Vagina (tissue), 2 donors: Measurements from ENCODE around the gene MGAT5. TPM values are rescaled to one million over a fixed set of nuclear protein-coding genes. Genes with fewer than 3 reads are reported as not detected.

Experiments used
- DNase-seq, 2 donors: peaks; one replicate each; pipeline ENCODE4 v3.0.0-alpha.2; 2017; ENCODE audit errors: extremely low spot score in 2 of 2
- H3K27ac ChIP-seq: fragments of 200-600 bp; sonication (generic); one replicate; pipeline ENCODE4 v1.5.1; 2019
- H3K27me3 ChIP-seq: fragments of 200-600 bp; sonication (generic); one replicate; pipeline ENCODE4 v1.5.1; 2019
- H3K36me3 ChIP-seq, 2 donors: fragments of 200-600 bp; sonication (generic); one replicate each; pipeline ENCODE4 v1.5.1; 2017 to 2019
- H3K4me1 ChIP-seq: fragments of 200-600 bp; sonication (generic); one replicate; pipeline ENCODE4 v1.5.1; 2019
- H3K4me3 ChIP-seq, 2 donors: fragments of 200-600 bp; sonication (generic); 1 replicate in 1 of 2; 2 replicates in 1 of 2; pipeline ENCODE4 v1.5.1; 2016 to 2019
- H3K9me3 ChIP-seq: fragments of 200-600 bp; sonication (generic); one replicate; pipeline ENCODE4 v1.5.1; 2019
- POLR2A ChIP-seq, 2 donors: fragments of 450-650 bp; IDR thresholded peaks; one replicate each; pipeline ENCODE4 v1.6.1; 2017; ENCODE audit warnings: antibody characterized with exemption in 2 of 2, mild to moderate bottlenecking in 2 of 2, moderate library complexity in 2 of 2
- POLR2AphosphoS5 ChIP-seq, 2 donors: sonication (generic); formaldehyde crosslinking; IDR thresholded peaks; one replicate each; pipeline ENCODE4 v1.9.0; 2017; ENCODE audit warnings: antibody characterized with exemption in 2 of 2, mild to moderate bottlenecking in 2 of 2, low read depth in 1 of 2; ENCODE audit not compliant: insufficient read depth in 1 of 2
- intact Hi-C: fragments of 100-400 bp; cut with DNase I; formaldehyde crosslinking; loops from one replicate; pipeline ENCODE4 v1.15.1; 2023
- total RNA-seq: library from RNA; depleted of rRNA; stranded (reverse); fragments of >200 nt; gene quantifications from one replicate; pipeline ENCODE4 v1.2.3, GENCODE V29; 2016
- TF ChIP-seq, protein P1 (sequence below), 3 experiments: fragments of 450-650 bp in 2 of 3; fragments of 200-600 bp in 1 of 3; sonication (generic) in 1 of 3; IDR thresholded peaks; one replicate each; pipeline ENCODE4 v1.5.1; 2017 to 2019; ENCODE audit warnings: antibody characterized with exemption in 3 of 3, mild to moderate bottlenecking in 2 of 3, moderate library complexity in 2 of 3

MGAT5 gene
- total RNA-seq, 1 donor from 2014 or later = 16.7 TPM

DNA sequence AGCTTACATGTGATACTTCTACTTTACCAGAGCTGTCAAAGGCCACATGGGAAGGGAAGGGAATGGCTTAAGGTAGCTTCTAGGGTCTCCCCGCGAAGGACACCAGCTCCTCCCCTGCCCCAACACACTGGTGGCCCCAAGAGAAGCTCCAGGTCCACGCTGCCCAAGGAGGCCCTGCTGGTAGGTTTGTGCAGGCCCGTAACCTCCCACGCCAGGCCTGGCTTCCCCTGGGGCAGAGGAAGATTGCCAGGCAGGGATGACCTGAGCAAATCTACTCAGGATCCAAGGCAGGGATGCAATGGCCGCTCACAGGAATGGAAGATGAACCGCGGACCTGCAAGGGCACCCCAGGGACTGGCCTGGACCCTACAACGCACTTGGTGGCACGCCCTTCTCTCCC, 205.1 kb downstream of the MGAT5 start:
- H3K36me3 ChIP-seq = no peaks in the 10 kb centered on the region
- intact Hi-C loops = no loop called here
- H3K27ac ChIP-seq = no peak overlapping the region
- no peaks in the 10 kb centered on the region for H3K27me3 ChIP-seq
- no peaks in the 10 kb centered on the region for H3K9me3 ChIP-seq
- no peaks in the 10 kb centered on the region for H3K4me1 ChIP-seq
- no peak overlapping the region for H3K4me3 ChIP-seq
- TF ChIP-seq, protein P1, sequence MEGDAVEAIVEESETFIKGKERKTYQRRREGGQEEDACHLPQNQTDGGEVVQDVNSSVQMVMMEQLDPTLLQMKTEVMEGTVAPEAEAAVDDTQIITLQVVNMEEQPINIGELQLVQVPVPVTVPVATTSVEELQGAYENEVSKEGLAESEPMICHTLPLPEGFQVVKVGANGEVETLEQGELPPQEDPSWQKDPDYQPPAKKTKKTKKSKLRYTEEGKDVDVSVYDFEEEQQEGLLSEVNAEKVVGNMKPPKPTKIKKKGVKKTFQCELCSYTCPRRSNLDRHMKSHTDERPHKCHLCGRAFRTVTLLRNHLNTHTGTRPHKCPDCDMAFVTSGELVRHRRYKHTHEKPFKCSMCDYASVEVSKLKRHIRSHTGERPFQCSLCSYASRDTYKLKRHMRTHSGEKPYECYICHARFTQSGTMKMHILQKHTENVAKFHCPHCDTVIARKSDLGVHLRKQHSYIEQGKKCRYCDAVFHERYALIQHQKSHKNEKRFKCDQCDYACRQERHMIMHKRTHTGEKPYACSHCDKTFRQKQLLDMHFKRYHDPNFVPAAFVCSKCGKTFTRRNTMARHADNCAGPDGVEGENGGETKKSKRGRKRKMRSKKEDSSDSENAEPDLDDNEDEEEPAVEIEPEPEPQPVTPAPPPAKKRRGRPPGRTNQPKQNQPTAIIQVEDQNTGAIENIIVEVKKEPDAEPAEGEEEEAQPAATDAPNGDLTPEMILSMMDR (IDR thresholded peaks at IDR 0.05) = no peak
- no peak for TF ChIP-seq POLR2A (IDR thresholded peaks at IDR 0.05)
- no peak for TF ChIP-seq POLR2AphosphoS5 (IDR thresholded peaks at IDR 0.05; ENCODE audit: insufficient read depth in 1 of 2, low read depth in 1 of 2)
- no peak for DNase-seq

DNA sequence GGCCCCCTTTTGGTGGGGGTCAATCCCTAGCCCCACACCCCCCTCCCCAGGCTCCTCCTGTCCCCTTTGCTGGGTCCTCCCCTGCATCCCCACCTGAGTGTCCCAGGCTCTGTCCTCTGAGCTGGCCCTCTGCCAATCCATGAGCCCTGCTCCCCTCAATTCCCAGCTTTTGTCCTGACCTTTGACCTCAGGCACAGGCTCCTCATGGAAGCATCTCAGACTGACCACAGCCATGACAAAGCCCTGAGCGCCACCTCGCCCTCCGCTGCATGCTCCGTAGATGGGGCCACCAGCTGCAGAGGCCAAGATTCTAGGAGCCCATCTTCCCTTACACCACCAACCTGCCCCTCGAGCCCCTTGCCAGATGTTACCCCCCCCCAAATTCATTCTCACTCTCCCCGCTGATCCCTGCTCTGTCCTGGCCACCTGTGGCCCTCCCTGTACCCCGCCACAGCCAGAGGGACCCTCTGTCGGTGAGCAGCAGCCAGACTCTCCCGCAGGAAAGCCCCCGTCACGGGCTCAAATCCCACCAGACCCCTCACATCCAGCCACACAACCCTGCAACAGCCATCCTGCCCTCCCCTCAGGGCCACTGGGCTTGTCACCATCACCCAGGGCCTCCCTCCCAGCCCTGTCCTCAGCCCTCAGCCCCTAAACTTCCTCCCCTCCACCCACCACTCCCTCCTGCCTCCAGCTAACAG, 206.0 kb downstream of the MGAT5 start:
- Histone ChIP-seq H3K27me3 (no peaks in the 10 kb centered on the region), H3K4me1 (no peaks in the 10 kb centered on the region), H3K27ac (no peak overlapping the region), H3K9me3 (no peaks in the 10 kb centered on the region), H3K36me3 (no peaks in the 10 kb centered on the region), H3K4me3 (no peak overlapping the region)
- intact Hi-C loops = no loop called here
- DNase-seq = no peak
- TF ChIP-seq POLR2AphosphoS5 (IDR thresholded peaks at IDR 0.05; ENCODE audit: insufficient read depth in 1 of 2, low read depth in 1 of 2) = no peak
- no peak for TF ChIP-seq POLR2A (IDR thresholded peaks at IDR 0.05)
- TF ChIP-seq, protein P1 (IDR thresholded peaks at IDR 0.05) = no peak

GRCh38 chr2:134460583-134460998, 206.7 kb downstream of the MGAT5 start:
- no peak overlapping the region for H3K27ac ChIP-seq
- no peaks in the 10 kb centered on the region for H3K27me3 ChIP-seq
- no peak for TF ChIP-seq POLR2AphosphoS5 (IDR thresholded peaks at IDR 0.05; ENCODE audit: insufficient read depth in 1 of 2, low read depth in 1 of 2)
- TF ChIP-seq, protein P1 (IDR thresholded peaks at IDR 0.05) = peak in 1 of 3 experiments; percentile 17
- H3K4me3 ChIP-seq = no peak overlapping the region
- intact Hi-C loops = no loop called here
- no peak for DNase-seq
- no peaks in the 10 kb centered on the region for H3K4me1 ChIP-seq
- no peaks in the 10 kb centered on the region for H3K9me3 ChIP-seq
- no peaks in the 10 kb centered on the region for H3K36me3 ChIP-seq

DNA sequence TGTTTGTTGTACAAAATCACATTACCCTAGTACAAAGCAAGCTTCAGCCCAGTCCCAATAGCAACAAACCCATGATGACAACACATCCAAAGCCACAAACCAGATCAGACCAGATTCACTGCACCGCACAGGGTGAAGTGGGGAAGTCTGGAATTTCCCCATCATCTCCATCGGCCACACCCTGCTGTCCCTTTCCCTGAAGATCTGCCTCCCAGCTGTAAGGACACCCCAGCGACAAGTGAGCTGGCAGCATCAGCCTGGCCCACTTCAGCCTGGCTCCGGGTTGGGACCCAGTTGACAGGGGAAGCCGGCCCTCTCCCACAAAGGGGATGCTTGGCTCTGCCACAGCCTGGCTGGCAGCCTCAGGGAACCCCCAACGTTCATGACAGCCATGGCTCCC, 207.6 kb downstream of the MGAT5 start:
- TF ChIP-seq POLR2A (IDR thresholded peaks at IDR 0.05) (no peak), POLR2AphosphoS5 (IDR thresholded peaks at IDR 0.05; ENCODE audit: insufficient read depth in 1 of 2, low read depth in 1 of 2) (no peak)
- TF ChIP-seq, protein P1 (IDR thresholded peaks at IDR 0.05) = no peak
- Histone ChIP-seq H3K27ac (no peak overlapping the region), H3K9me3 (no peaks in the 10 kb centered on the region), H3K27me3 (no peaks in the 10 kb centered on the region), H3K36me3 (no peaks in the 10 kb centered on the region), H3K4me1 (no peaks in the 10 kb centered on the region), H3K4me3 (no peak overlapping the region)
- intact Hi-C loops = no loop called here
- DNase-seq = no peak

DNA sequence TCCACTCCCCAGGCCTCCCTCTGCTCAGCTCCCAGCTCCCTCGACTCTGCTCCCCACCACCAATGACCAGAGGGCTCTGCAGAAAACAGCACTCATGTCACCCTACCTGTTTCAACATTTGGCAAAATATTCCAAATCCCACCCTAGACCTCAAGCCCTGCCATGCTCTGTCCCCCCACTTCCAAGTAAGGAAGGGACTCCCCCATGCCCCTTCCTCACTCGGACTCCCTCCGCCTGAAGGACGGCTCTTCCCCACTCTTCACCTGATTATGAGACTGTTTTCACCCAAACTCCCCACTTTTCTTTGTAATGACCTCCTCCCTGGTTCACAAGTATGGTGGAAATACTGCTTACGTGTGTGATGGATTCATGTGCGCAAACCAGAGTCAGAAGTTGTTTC, 208.4 kb downstream of the MGAT5 start:
- Histone ChIP-seq H3K36me3 (no peaks in the 10 kb centered on the region), H3K27ac (no peak overlapping the region), H3K4me3 (no peak overlapping the region), H3K27me3 (no peaks in the 10 kb centered on the region), H3K9me3 (no peaks in the 10 kb centered on the region), H3K4me1 (no peaks in the 10 kb centered on the region)
- intact Hi-C loops = no loop called here
- DNase-seq = peak; percentile 67 to 70
- TF ChIP-seq POLR2A (IDR thresholded peaks at IDR 0.05) = no peak
